GM19452 (cell line): ENCODE data around the gene ST3GAL3.

Source experiments
- ATAC-seq: cut with Tn5 transposase; IDR thresholded peaks from one replicate; pipeline ENCODE4 v1.9.1; 2021; ENCODE audit not compliant: unreplicated experiment

ST3GAL3 gene

GRCh38 chr1:43977376-43978263 lies 270.3 kb downstream of the ST3GAL3 start:
- no peak for ATAC-seq

GRCh38 chr1:43978264-43978550 lies 270.9 kb downstream of the ST3GAL3 start:
- no peak for ATAC-seq

GRCh38 chr1:43978551-43979260 lies 271.4 kb downstream of the ST3GAL3 start, which contains the start of gene B4GALT2:
B4GALT2 (plus strand) TSS chr1:43979210; CDS start chr1:43981161, 1,951 bp downstream.
- ATAC-seq = no peak

- no peak for ATAC-seq
These were observed 271.9 kb downstream of the ST3GAL3 start for GRCh38 chr1:43979261-43979527.

- ATAC-seq = no peak
These were observed 272.4 kb downstream of the ST3GAL3 start for GRCh38 chr1:43979528-43980254.

- no peak for ATAC-seq
These were observed 273.2 kb downstream of the ST3GAL3 start for GRCh38 chr1:43980255-43981134.
